Fibroblast of upper back skin (primary cell): ENCODE measurements around the gene BLACAT1.

ENCODE experiments used
- DNase-seq: peaks from one replicate; pipeline ENCODE4 v3.0.0-alpha.2; 2013

BLACAT1 gene

DNA sequence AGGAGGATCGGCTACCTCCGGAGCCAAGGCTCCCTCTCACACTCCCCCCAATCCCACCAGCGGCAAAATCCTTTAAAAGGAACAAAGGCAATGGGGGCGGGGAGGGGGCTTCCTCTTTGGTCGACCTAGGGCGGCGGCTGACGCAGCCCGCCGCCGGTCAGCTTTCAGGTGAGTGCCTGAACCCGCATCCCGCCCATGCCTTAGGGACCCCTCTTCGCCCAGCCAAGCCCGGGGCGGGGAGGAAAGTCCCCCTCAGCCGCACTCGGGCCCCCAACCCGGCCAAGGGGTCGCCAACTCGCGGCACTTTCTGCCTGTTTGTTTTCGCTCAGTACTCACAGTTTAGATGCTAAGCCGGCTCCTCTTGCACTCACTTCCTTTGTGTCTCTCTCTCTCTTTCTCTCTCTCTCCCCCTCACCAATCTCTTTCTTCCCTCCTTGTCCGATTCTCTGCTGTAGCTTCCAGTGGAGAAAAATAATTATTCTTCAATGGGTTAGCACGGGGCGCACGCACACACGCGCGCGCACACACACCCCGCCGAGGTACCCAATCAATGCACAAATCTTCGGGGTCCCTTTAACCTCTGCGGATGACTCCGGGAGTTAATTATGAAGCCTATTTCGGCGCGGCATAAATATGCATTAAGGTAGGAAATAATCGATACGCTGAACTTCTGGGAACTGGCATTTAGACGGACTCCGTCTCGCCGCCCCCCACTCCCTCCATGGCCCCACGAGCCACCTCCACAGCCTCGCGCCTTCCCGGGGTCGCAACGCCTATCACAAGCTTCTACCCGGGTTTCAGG is at the start of gene BLACAT1:
BLACAT1 (minus strand) TSS at position 465 of the 802 bp plus-strand sequence.
- no peak for DNase-seq

- no peak for DNase-seq
Observed at GRCh38 chr1:205505076-205505729, 49.4 kb upstream of the BLACAT1 start.

DNA sequence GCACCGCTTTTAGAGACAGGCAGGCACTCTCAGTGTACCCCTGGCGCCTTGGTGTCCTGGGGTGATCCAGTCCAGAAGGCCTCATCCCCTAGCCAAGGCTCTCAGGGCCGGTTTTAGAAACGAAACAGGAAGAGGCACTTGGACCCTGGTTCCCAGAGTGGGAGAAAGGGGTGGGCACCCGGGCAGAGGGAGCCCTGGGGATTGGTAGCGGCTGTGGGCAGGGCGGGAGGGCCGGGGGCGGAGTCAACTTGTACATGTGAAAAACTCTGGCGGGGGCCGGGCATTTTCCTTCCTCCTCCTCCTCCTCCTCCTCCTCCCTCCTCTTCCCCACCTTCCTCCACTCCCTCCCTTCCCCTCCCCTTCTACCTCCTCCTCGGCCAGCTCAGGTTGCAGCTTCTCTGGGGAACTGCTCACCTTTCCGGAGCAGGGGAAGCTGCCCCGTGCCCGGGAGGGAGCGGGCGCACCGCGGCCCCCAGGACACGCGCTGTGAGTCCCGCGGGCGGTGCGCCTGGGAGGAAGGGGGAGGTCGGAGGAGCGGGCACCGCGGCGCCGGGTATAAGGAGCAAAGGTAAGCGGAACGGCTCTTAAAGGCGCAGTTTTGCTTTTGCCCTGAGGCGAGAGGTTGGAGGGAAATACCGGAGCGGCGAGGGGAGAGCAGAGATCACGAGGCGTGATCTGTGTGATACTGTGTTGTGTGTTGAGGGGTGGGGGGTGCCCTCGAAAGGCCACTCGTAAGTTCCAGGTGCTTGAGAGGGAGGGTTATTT is 48.6 kb upstream of the BLACAT1 start, which contains the start of gene CDK18:
CDK18 (plus strand) TSS at position 359 of the 765 bp plus-strand sequence. CDS start 18,499 bp downstream, outside the sequence.
- peak; percentile 20 for DNase-seq

DNA sequence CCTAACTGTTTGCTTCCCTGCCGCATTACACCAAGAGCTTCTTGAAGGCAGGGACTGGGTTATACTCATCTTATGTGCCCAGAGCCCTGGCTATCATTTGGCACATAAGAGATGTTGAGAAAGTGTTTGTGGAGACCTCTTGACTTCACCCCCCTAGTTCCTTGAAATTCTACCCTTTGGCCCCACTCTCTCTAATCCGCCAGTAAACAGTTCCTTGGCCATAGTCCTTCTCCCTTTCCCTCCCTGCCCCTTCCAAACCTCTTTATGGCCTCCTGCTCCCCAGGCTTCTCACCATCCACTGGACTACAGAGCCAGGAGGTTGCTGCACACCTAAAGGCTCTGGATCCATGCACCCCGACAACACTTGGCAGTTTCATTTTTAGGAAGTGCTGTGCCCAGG is 47.1 kb upstream of the BLACAT1 start:
- DNase-seq, result no peak

GRCh38 chr1:205502111-205502810 is 46.4 kb upstream of the BLACAT1 start:
- no peak for DNase-seq

DNA sequence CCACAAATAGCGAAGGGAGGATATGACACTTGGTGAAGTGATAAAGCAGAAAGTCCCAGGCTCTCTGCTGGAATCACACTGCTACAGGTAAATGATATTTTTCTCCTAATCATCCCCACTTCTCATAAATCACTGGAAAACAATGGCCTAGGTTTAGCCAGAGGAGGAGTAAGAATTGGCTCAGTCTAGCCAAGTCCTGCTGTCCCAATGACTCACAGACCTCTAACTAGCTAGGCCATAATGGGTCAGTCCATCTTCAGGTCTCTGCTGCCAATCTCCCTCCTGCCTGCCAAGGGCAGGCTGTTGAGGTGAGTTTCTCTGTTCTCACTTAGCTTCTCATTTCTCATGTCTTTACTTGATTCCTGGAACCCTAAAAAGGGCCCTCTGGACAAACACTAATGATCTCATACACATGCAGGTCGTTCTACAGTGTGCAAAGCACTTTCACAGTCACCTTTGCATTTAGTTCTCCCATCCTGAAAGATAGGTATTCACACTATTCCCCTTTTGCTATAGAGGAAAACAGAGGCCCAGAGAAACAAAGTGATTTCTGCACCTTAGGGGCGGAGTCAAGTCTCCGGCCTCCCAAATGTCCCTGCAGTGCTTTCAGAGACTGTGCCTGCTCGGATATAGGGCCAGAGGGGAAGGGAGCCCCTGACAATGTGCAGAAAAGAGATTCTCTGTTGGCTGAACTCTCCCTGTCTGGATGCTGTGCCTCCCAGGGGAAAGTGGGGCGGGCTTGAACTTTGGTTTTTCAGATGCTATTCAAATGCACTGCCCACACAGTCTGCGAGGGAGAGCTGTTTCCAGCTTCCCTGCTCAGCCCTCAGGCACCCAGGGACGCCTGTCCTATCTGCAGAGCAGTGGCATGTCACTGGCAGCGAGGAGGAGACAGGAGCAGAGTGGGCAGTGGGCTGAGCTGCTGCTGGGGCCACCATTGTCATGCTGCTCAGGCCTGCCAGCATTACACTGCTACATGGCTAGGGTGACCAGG is 44.7 kb upstream of the BLACAT1 start:
- DNase-seq, result no peak

DNA sequence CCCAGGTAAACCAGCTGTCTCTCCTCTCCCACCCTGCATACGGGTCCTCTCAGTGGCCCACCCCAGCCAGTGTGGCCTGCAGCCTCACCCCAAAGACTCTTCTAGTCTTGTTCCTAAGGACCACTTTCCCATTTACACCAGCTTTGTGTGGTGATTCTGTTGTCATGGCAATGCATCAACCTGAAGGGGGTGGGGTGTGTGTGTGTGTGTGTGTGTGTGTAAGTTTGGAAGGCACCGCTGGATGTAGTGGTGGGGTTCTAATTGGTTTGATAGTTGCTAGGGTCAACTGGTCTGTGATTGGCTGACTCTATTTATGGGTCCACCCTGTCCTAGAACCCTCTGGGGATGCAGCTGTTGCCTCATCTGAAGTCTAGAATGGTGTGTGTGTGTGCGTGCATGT is 43.9 kb upstream of the BLACAT1 start:
- no peak for DNase-seq

- DNase-seq, result no peak
Observed at GRCh38 chr1:205497351-205497750, 41.5 kb upstream of the BLACAT1 start.

GRCh38 chr1:205496661-205497060 is 40.8 kb upstream of the BLACAT1 start:
- DNase-seq, result no peak

- DNase-seq, result no peak
Observed at GRCh38 chr1:205495237-205495823, 39.5 kb upstream of the BLACAT1 start.

DNA sequence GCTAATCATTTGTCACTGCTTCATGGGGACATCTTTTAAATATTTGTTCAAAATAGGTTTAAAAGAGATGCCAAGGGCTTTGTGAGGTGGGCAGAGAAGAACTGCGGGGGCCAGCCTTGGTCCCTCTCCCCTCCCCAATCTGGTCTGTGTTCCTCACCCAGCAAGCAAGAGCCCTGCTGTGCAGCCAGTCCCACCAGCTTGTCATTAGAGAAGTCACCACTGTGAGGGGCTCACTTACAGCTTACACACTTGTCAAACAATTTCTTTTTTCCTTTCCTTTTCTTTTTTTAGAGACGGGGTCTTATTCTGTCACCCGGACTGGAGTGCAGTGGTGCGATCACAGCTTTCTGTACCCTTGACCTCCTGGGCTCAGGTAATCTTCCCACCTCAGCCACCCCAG is 38.3 kb upstream of the BLACAT1 start:
- DNase-seq, result no peak

DNA sequence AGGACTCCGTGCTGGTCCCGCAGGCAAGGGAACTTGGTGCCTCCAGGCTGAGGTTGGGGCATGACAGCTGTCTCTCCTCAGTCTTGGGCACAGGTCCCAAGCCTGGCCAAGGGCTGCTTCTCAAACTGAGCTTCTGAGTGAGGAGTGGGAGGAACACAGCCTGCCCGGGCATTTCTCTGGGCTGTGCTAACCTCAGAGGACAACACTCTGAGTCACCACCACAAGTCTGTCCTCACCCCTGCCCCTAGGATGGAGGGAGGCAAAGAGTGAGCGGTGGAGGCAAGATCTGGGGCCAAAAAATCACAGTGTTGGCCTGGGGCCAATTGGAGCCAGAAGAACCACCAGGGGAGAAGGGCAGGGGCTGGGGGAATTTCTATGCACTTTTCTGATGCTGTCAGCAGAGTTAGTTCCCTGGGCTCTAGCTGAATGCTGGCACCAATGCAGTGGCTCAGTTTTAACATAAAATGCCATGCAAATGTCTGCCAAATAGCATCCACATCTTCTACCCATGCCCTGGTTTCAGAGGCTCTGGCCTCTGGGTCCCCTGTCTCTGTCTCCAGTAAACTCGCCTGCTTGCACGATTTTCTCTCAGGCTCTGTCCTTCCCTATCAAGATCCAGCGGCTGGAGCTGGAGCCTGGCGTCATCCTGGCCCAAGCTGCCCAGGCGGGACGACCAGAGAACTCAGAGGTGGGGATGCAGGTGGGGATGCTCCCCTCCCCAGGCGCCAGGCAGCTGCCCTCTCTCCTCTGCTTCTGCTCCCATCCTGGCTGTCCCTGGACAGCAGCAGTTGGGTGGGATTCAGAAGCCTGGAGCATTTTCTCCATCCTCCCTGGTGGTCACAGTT is 37.6 kb upstream of the BLACAT1 start:
- peak; percentile 72 for DNase-seq

DNA sequence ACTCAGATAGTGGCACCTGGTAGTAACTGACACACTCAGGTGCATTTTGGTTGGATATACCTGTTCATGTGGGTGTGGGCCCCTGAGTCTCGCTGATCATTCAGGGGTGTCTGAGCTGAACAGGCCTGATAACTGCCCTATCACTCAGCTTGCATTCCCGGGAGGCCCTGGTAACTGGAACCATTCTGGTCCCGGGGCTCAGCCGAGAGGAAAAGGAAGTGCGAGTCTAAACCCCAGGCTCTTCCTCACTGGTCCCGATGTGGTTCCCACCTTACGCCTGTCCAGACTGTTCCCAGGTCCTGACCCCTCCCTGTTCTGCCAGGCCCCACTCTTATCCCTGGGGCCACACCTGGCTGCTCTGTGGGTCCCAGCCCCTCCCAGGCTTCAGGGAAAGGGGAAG is 36.9 kb upstream of the BLACAT1 start:
- no peak for DNase-seq

- peak; percentile 22 for DNase-seq
Observed at GRCh38 chr1:205492201-205492667, 36.4 kb upstream of the BLACAT1 start.

DNA sequence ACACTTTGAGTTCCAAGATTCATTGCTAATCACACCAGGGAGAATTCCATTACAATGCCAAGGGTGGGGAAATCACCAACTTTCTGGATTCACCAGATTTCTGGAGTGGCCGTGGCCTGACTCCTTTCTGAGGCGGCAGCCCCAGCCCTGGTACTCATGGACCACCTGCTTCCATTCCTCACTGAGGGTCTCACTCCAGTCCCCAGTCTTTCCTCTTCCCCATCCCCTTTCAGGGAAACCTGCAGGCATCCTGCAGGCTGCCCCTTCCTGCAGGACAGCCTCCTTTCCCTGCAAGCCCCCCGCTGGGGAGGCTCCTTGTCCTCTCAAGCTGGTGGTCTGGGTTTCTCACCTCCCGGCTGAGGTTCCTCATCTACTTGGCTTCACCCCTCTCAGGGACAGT is 35.9 kb upstream of the BLACAT1 start:
- no peak for DNase-seq

DNA sequence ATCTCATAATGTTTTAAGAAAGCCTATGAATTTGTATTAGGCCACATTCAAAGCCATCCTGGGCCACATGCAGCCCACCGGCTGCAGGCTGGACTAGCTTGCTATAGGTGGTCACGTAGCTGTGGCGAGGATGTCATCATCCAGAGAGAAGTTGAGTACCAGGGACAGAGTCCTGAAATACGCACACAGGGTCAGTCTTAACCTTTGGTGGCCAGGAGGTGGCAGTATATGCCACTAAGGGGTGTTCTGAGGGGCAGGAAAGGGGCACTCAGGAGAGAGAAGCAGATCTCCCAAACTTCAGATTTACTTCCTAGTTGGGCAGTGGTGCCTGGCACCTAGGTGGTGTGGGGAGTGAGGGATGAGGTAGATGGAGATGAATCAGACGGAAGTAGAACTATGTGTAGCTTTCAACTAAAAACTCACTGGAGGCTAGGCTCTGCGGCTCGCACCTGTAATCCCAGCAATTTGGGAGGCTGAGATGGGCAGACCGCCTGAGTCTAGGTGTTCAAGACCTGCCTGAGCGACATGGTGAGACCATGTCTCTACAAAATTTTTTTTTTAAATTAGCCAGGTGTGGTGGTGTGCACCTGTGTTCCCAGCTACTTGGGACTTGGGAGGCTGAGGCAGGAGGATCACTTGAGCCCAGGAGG is 32.4 kb upstream of the BLACAT1 start:
- peak; percentile 56 for DNase-seq

- no peak for DNase-seq
Observed at GRCh38 chr1:205486258-205486657, 30.4 kb upstream of the BLACAT1 start.

DNA sequence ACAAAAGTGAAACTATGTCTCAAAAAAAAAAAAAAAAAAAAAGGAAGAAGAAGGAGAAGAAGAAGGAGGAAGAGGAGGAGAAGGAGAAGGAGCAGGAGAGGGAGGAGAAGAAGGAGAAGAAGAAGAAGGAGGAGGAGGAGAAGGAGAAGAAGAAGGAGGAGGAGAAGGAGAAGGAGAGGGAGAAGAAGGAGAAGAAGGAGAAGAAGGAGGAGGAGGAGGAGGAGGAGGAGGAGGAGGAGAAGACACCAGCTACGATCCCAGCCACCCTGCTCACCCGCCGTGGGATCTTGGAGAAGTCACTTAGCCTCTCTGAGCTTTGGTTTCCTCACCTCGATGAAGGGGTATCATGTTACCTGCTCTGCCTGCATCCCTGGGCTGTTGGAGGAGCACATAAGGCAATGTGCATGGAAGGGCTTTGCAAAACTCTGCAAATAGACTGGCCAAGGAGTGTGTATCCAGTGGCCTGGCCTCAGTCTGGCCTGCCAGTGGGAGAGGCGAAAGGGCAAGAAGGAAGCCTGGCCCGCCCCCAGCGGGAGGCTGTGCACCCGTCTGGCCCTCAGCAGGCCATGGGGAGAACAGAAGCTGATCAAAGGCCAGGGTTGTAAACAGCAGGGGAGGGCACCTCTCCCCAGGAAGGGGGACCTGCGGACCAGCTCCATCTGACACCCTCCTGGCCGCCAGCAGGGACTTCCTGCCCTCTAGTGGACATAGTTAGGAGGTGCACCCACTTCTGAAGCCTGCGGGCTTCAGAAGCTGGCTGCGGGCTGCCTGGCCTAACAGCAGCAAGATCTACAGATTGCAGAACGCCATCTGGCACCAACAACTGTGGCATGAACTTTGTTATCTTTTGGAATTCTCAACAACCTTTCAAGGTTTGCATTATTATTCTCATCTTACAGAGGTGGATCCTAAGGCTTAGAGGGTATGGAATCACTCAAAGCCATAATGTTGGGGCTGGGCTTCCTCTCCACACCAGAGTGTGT is 29.4 kb upstream of the BLACAT1 start:
- DNase-seq, result peak; percentile 51
